Mucosa of stomach (tissue), 1 donor: ENCODE data around the gene TFB2M.
A peak's percentile ranks its signal among the peaks of the same experiment; 100 is the strongest.
"Not testable (repeated sequence)": the region's sequence is repeated elsewhere in the genome, so short reads cannot be mapped to it uniquely, and the experiment has no call there.

Experiments used
- H3K27me3 ChIP-seq: one replicate; pipeline ENCODE4 v1.7.0; 2013; ENCODE audit warnings: mild to moderate bottlenecking, low read length; ENCODE audit not compliant: control insufficient read depth, insufficient read depth
- H3K36me3 ChIP-seq: one replicate; pipeline ENCODE4 v1.7.0; 2013; ENCODE audit warnings: low read length; ENCODE audit not compliant: control insufficient read depth, insufficient read depth
- H3K4me1 ChIP-seq: one replicate; pipeline ENCODE4 v1.7.0; 2013; ENCODE audit warnings: mild to moderate bottlenecking, low read length; ENCODE audit not compliant: control insufficient read depth, insufficient read depth
- H3K4me3 ChIP-seq: one replicate; pipeline ENCODE4 v1.7.0; 2013; ENCODE audit warnings: low read length
- H3K9ac ChIP-seq: one replicate; pipeline ENCODE4 v1.7.0; 2013; ENCODE audit warnings: mild to moderate bottlenecking, low read length, moderate library complexity
- H3K9me3 ChIP-seq: one replicate; pipeline ENCODE4 v1.7.0; 2013; ENCODE audit warnings: mild to moderate bottlenecking, low read length, moderate library complexity; ENCODE audit not compliant: control insufficient read depth
- donor health status: Pancreatic carcinoma.

TFB2M gene

GRCh38 chr1:246595146-246595545 lies 29.1 kb upstream of the TFB2M start:
- Histone ChIP-seq H3K36me3 (no peaks in the 10 kb centered on the region), H3K9me3 (no peaks in the 10 kb centered on the region), H3K4me1 (peaks cover 15% of the 10 kb centered on the region), H3K4me3 (no peak overlapping the region), H3K9ac (no peak overlapping the region), H3K27me3 (no peaks in the 10 kb centered on the region)

DNA sequence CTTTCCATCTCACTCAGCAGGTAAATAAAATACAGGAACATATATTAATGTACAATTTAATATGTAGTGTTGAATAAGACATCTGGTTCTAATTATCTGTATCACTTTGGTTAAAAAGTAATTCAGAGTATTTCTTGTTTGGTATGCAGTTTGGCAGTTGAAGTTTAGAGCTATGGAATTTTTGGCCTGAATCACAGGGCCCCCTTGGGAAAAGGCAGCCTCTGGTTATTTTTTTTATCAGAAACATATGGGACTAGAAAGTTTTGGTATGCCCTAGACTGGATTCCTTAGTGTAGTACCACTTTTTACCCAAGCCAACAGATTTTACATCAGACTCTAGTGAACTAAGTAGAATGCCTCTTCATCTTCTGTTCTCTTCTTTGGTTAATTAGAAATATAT lies 26.6 kb upstream of the TFB2M start:
- Histone ChIP-seq H3K9ac (no peak overlapping the region), H3K27me3 (no peaks in the 10 kb centered on the region), H3K9me3 (no peaks in the 10 kb centered on the region), H3K4me1 (peaks cover 13% of the 10 kb centered on the region), H3K36me3 (no peaks in the 10 kb centered on the region), H3K4me3 (no peak overlapping the region)

DNA sequence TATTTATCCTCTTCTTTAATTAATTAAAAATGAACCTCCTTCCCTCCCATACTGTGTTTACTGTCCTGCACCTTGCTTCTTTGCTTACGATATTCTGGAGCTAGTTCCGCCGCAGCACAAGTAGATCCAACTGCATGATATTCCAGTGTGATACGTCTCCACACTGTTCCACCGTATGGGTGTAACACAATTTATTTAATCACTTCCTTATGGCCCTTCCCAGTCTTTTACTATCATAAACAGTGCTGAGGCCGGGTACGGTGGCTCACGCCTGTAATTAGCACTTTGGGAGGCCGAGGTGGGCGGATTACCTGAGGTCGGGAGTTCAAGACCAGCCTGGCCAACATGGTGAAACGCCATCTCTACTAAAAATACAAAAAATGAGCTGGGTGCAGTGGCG lies 25.9 kb upstream of the TFB2M start:
- Histone ChIP-seq H3K27me3 (no peaks in the 10 kb centered on the region), H3K36me3 (no peaks in the 10 kb centered on the region), H3K9ac (no peak overlapping the region), H3K9me3 (no peaks in the 10 kb centered on the region), H3K4me1 (peaks cover 13% of the 10 kb centered on the region), H3K4me3 (no peak overlapping the region)

- peaks cover 13% of the 10 kb centered on the region for H3K4me1 ChIP-seq
- H3K9ac ChIP-seq, result no peak overlapping the region
These were observed 25.4 kb upstream of the TFB2M start for GRCh38 chr1:246591504-246591903.

GRCh38 chr1:246591047-246591446 lies 25.0 kb upstream of the TFB2M start:
- Histone ChIP-seq H3K4me3 (no peak overlapping the region), H3K27me3 (no peaks in the 10 kb centered on the region), H3K9ac (no peak overlapping the region), H3K4me1 (peaks cover 13% of the 10 kb centered on the region), H3K36me3 (no peaks in the 10 kb centered on the region), H3K9me3 (no peaks in the 10 kb centered on the region)

More at GRCh38 chr1:246591504-246591903, 25.4 kb upstream of the TFB2M start:
- H3K4me3 ChIP-seq, result no peak overlapping the region
- no peaks in the 10 kb centered on the region for H3K36me3 ChIP-seq
- H3K27me3 ChIP-seq, result no peaks in the 10 kb centered on the region
- H3K9me3 ChIP-seq, result no peaks in the 10 kb centered on the region

DNA sequence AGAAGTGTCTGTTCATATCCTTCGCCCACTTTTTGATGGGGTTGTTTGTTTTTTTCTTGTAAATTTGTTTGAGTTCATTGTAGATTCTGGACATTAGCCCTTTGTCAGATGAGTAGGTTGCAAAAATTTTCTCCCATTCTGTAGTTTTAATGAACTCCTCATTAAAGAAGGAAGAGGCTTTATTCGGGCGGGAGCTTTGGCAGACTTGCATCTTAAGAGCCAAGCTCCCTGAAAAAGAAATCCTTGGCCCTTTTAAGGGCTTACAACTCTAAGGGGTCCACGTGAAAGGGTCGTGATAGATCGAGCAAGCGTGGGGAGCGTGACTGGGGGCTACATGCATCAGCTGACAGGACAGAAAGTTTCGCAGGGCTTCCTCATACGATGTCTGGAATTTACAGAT lies 23.9 kb upstream of the TFB2M start:
- not testable (repeated sequence) for H3K36me3 ChIP-seq, H3K4me3 ChIP-seq, H3K9me3 ChIP-seq, H3K9ac ChIP-seq, H3K27me3 ChIP-seq
- peaks cover 13% of the 10 kb centered on the region for H3K4me1 ChIP-seq

DNA sequence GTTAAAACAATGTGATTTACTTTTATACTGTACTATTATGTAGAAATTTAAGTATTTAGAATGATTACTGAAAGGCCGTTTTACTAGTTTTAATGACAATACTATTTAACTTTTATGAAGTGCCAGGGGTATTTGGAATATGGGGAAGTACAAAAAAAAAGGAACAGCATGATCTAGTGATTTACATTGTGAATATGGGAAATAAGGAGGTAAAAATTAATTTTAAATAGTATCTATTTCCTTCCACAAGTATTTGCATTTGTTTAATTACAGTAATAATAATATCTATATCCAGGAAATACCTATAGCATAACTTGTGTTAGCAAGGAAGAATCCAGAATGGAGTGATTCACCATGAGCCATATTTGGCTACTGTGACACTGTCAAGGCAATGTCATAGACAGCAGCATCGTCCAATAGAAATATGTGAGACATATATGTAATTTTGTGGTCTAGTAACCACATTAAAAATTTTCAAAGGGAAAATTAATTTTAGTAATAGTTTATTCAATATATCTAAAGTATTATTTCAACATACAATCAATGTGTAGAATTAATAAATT lies 22.2 kb upstream of the TFB2M start:
- no peaks in the 10 kb centered on the region for H3K36me3 ChIP-seq
- no peaks in the 10 kb centered on the region for H3K27me3 ChIP-seq
- H3K4me3 ChIP-seq, result no peak overlapping the region
- no peaks in the 10 kb centered on the region for H3K9me3 ChIP-seq
- peaks cover 19% of the 10 kb centered on the region for H3K4me1 ChIP-seq
- H3K9ac ChIP-seq, result no peak overlapping the region

- no peak overlapping the region for H3K4me3 ChIP-seq
These were observed 21.5 kb upstream of the TFB2M start for GRCh38 chr1:246587606-246588005.

GRCh38 chr1:246587032-246587431 lies 21.0 kb upstream of the TFB2M start:
- Histone ChIP-seq H3K9me3 (no peaks in the 10 kb centered on the region), H3K9ac (no peak overlapping the region), H3K4me3 (no peak overlapping the region), H3K36me3 (no peaks in the 10 kb centered on the region), H3K4me1 (peaks cover 31% of the 10 kb centered on the region), H3K27me3 (no peaks in the 10 kb centered on the region)

More at GRCh38 chr1:246587606-246588005, 21.5 kb upstream of the TFB2M start:
- Histone ChIP-seq H3K36me3 (no peaks in the 10 kb centered on the region), H3K4me1 (peaks cover 25% of the 10 kb centered on the region), H3K9me3 (no peaks in the 10 kb centered on the region), H3K9ac (no peak overlapping the region), H3K27me3 (no peaks in the 10 kb centered on the region)

GRCh38 chr1:246583448-246584185 lies 17.6 kb upstream of the TFB2M start:
- peaks cover 32% of the 10 kb centered on the region for H3K4me1 ChIP-seq
- H3K36me3 ChIP-seq, result no peaks in the 10 kb centered on the region
- H3K9ac ChIP-seq, result no peak overlapping the region
- H3K9me3 ChIP-seq, result no peaks in the 10 kb centered on the region
- H3K4me3 ChIP-seq, result no peak overlapping the region
- H3K27me3 ChIP-seq, result no peaks in the 10 kb centered on the region

- no peaks in the 10 kb centered on the region for H3K9me3 ChIP-seq
- H3K36me3 ChIP-seq, result no peaks in the 10 kb centered on the region
- no peak overlapping the region for H3K4me3 ChIP-seq
- H3K4me1 ChIP-seq, result peaks cover 32% of the 10 kb centered on the region
- peak overlapping the region; percentile 9 for H3K9ac ChIP-seq
- no peaks in the 10 kb centered on the region for H3K27me3 ChIP-seq
These were observed 17.0 kb upstream of the TFB2M start for GRCh38 chr1:246583056-246583440.

GRCh38 chr1:246582301-246583055 lies 16.4 kb upstream of the TFB2M start:
- peaks cover 28% of the 10 kb centered on the region for H3K4me1 ChIP-seq
- H3K9ac ChIP-seq, result peak overlapping the region; percentile 9

More at GRCh38 chr1:246582301-246583055, 16.4 kb upstream of the TFB2M start:
- H3K9me3 ChIP-seq, result no peaks in the 10 kb centered on the region
- H3K36me3 ChIP-seq, result no peaks in the 10 kb centered on the region
- no peaks in the 10 kb centered on the region for H3K27me3 ChIP-seq
- no peak overlapping the region for H3K4me3 ChIP-seq
